SK-N-SH (cell line): ENCODE data around the gene SAMD14. TPM values are rescaled to one million over a fixed set of nuclear protein-coding genes. Genes with fewer than 3 reads are reported as not detected.
A peak's percentile ranks its signal among the peaks of the same experiment; 100 is the strongest.

Experiments
- CTCF ChIA-PET: fragments of 300-600, 350-600 bp; formaldehyde crosslinking; extraction: SDS; loops from one replicate; lab custom pipeline; 2021; lab: Yijun Ruan, JAX
- POLR2A ChIA-PET: fragments of 350-600 bp; sonication (Branson Sonifier 250); formaldehyde crosslinking; extraction: SDS; loops from one replicate; lab custom pipeline; 2020; ENCODE audit warnings: antibody characterized with exemption, inconsistent platforms; lab: Yijun Ruan, JAX
- DNase-seq: peaks from one replicate; pipeline ENCODE4 v3.0.0; 2012
- H2AFZ ChIP-seq: fragments of 200-600 bp; sonication (generic); 2 replicates; pipeline ENCODE4 v1.8.1; 2016; ENCODE audit warnings: antibody characterized with exemption, mild to moderate bottlenecking, low read depth
- H3F3A ChIP-seq: fragments of 200-600 bp; sonication (generic); replicated peaks from 2 replicates; pipeline ENCODE3; 2016; ENCODE audit warnings: antibody characterized with exemption, mild to moderate bottlenecking; ENCODE audit not compliant: insufficient read depth
- H3K27ac ChIP-seq, 2 experiments: fragments of 200-500 bp in 1 of 2; fragments of 200-600 bp in 1 of 2; sonication (Bioruptor generic) in 1 of 2; sonication (generic), shearing (Covaris generic) in 1 of 2; 2 replicates each; pipeline versions ENCODE4 v1.5.1 to v1.6.1; 2014 to 2016; ENCODE audit warnings: low read depth in 2 of 2, inconsistent platforms in 1 of 2, low read length in 1 of 2, mild to moderate bottlenecking in 1 of 2, mixed read lengths in 1 of 2
- H3K27me3 ChIP-seq: fragments of 200-600 bp; sonication (generic), shearing (Covaris generic); 2 replicates; pipeline ENCODE4 v1.6.1; 2016; ENCODE audit warnings: mixed run types; ENCODE audit not compliant: insufficient read depth
- H3K36me3 ChIP-seq, 2 experiments: fragments of 200-500 bp in 1 of 2; fragments of 200-600 bp in 1 of 2; sonication (Bioruptor generic) in 1 of 2; sonication (generic) in 1 of 2; replicated peaks in 1 of 2; 2 replicates each; pipeline versions ENCODE3 to v1.5.1; 2014 to 2016; ENCODE audit warnings: low read length in 1 of 2, mild to moderate bottlenecking in 1 of 2; ENCODE audit not compliant: insufficient read depth in 2 of 2, control insufficient read depth in 1 of 2
- H3K4me1 ChIP-seq, 2 experiments: fragments of 200-500 bp in 1 of 2; fragments of 200-600 bp in 1 of 2; sonication (Bioruptor generic) in 1 of 2; sonication (generic), shearing (Covaris generic) in 1 of 2; 2 replicates each; pipeline versions ENCODE4 v1.5.1 to v1.6.1; 2014 to 2016; ENCODE audit warnings: low read depth in 1 of 2, low read length in 1 of 2, mixed run types in 1 of 2; ENCODE audit not compliant: insufficient read depth in 2 of 2, control insufficient read depth in 1 of 2
- H3K4me2 ChIP-seq: fragments of 200-600 bp; sonication (generic), shearing (Covaris generic); 2 replicates; pipeline ENCODE4 v1.6.1; 2017; ENCODE audit warnings: mixed run types
- H3K4me3 ChIP-seq, 2 experiments: fragments of 200-500 bp in 1 of 2; fragments of 200-600 bp in 1 of 2; sonication (Bioruptor generic) in 1 of 2; sonication (generic), shearing (Covaris generic) in 1 of 2; 2 replicates each; pipeline versions ENCODE4 v1.5.1 to v1.8.1; 2014 to 2016; ENCODE audit warnings: low read depth in 2 of 2, inconsistent platforms in 1 of 2, low read length in 1 of 2, mild to moderate bottlenecking in 1 of 2, mixed read lengths in 1 of 2, moderate library complexity in 1 of 2
- H3K79me2 ChIP-seq: fragments of 200-600 bp; sonication (generic); 2 replicates; pipeline ENCODE4 v1.8.1; 2017; ENCODE audit warnings: mild to moderate bottlenecking; ENCODE audit not compliant: insufficient read depth
- H3K9ac ChIP-seq: fragments of 200-600 bp; sonication (generic); 2 replicates; pipeline ENCODE4 v1.6.1; 2017; ENCODE audit warnings: mixed run types
- H3K9me2 ChIP-seq: fragments of 200-600 bp; sonication (generic); 2 replicates; pipeline ENCODE4 v1.6.1; 2017; ENCODE audit warnings: mixed run types
- H3K9me3 ChIP-seq: fragments of 200-600 bp; sonication (generic); 2 replicates; pipeline ENCODE4 v1.6.1; 2017; ENCODE audit warnings: mixed run types, mild to moderate bottlenecking, moderate library complexity
- H4K20me1 ChIP-seq: fragments of 200-600 bp; sonication (generic); 2 replicates; pipeline ENCODE4 v1.6.1; 2017; ENCODE audit warnings: mild to moderate bottlenecking, mixed run types; ENCODE audit not compliant: insufficient read depth
- ELF1 ChIP-seq: IDR thresholded peaks from 2 replicates; pipeline ENCODE4 v1.4.0; 2012
- EP300 ChIP-seq, 2 experiments: IDR thresholded peaks; 2 replicates each; pipeline versions ENCODE4 v1.4.0 to v1.6.1; 2012; ENCODE audit warnings: borderline replicate concordance in 1 of 2, low read depth in 1 of 2, low read length in 1 of 2
- FOXJ3 ChIP-seq: sonication (generic); formaldehyde crosslinking; IDR thresholded peaks from 2 replicates; pipeline ENCODE4 v1.5.1; 2020; ENCODE audit warnings: mild to moderate bottlenecking, missing genetic modification reagents
- FOXM1 ChIP-seq: IDR thresholded peaks from 2 replicates; pipeline ENCODE4 v1.4.0; 2012; ENCODE audit warnings: low read depth, mild to moderate bottlenecking
- GABPA ChIP-seq: IDR thresholded peaks from 2 replicates; pipeline ENCODE4 v1.4.0; 2012; ENCODE audit warnings: low read depth, mild to moderate bottlenecking
- GATA2 ChIP-seq: sonication (generic); formaldehyde crosslinking; IDR thresholded peaks from 2 replicates; pipeline ENCODE4 v1.5.0; 2020; ENCODE audit warnings: mild to moderate bottlenecking, missing genetic modification reagents
- MAX ChIP-seq: IDR thresholded peaks from 2 replicates; pipeline ENCODE4 v1.4.0; 2012; ENCODE audit warnings: low read depth
- MEF2A ChIP-seq: IDR thresholded peaks from 2 replicates; pipeline ENCODE4 v1.4.0; 2012; ENCODE audit warnings: low read depth, borderline replicate concordance
- MXI1 ChIP-seq: IDR thresholded peaks from 2 replicates; pipeline ENCODE4 v1.6.1; 2012; ENCODE audit warnings: mild to moderate bottlenecking, low read depth, low read length, improper control_type of control experiment
- PBX3 ChIP-seq: IDR thresholded peaks from 2 replicates; pipeline ENCODE4; 2012
- SIN3A ChIP-seq: IDR thresholded peaks from 2 replicates; pipeline ENCODE4 v1.6.1; 2012; ENCODE audit warnings: low read depth, mild to moderate bottlenecking, low read length, moderate library complexity, borderline replicate concordance
- SMC3 ChIP-seq: IDR thresholded peaks from 2 replicates; pipeline ENCODE4 v1.6.1; 2012; ENCODE audit warnings: low read depth, low read length, improper control_type of control experiment
- TAF1 ChIP-seq: IDR thresholded peaks from 2 replicates; pipeline ENCODE4 v1.6.1; 2012; ENCODE audit warnings: low read depth, mild to moderate bottlenecking, low read length, moderate library complexity, borderline replicate concordance
- TEAD4 ChIP-seq: IDR thresholded peaks from 2 replicates; pipeline ENCODE4 v1.4.0; 2012; ENCODE audit warnings: mild to moderate bottlenecking, borderline replicate concordance; ENCODE audit not compliant: insufficient read depth
- USF1 ChIP-seq: IDR thresholded peaks from 2 replicates; pipeline ENCODE4 v1.4.0; 2012; ENCODE audit warnings: low read depth, borderline replicate concordance
- WGBS: methylation state at CpG from one replicate; pipeline ENCODE4 v1.1.6; 2017; ENCODE audit warnings: low lambda C conversion rate; 5-methylcytosine and 5-hydroxymethylcytosine counted together
- polyA plus RNA-seq, 3 experiments: library from polyadenylated mRNA; depleted of rRNA; stranded (reverse); fragments of >200 nt; gene quantifications; 2 replicates each; pipeline ENCODE4 v1.2.3, GENCODE V29; 2012

Gene SAMD14
- polyA plus RNA-seq, 1 of the 3 experiments (the other 2 are of a cell fraction), result 3.4 TPM

- Histone ChIP-seq H3K27ac (peak within 1 kb of the TSS; percentile 74 to 98), H3K4me3 (peak within 1 kb of the TSS; percentile 66 to 81), H2AFZ (peak within 1 kb of the TSS; percentile 37; the same call in 1 of the 2 replicates), H3K9me2 (no peaks in the 10 kb centered on the region), H3K9me3 (no peaks in the 10 kb centered on the region), H3K36me3 (peaks cover 4 to 11% of the 10 kb centered on the region in 2 experiments)
- whole genome bisulfite sequencing, result 2% methylated on average over 37 of the region's 69 CpGs
- TF ChIP-seq USF1 (no peak), FOXJ3 (CRISPR knock-in tag) (no peak), FOXM1 (no peak), TEAD4 (no peak), GATA2 (CRISPR knock-in tag) (no peak), TAF1 (no peak), ELF1 (no peak), SMC3 (no peak), PBX3 (no peak), MXI1 (no peak)
- TF ChIP-seq, all 33 proteins: peak for 0
- CTCF ChIA-PET, result interaction anchor here (0.9 to 12.8 kb wide), 19 partner anchors 11 to 148 kb away, joined by 3 to 169 read pairs (median 5); partner anchors contain the start of genes COL1A1 and SAMD14
- Histone ChIP-seq H3F3A (peaks cover 26% of the 10 kb centered on the region), H3K79me2 (peaks cover 53% of the 10 kb centered on the region), H3K9ac (peak within 1 kb of the TSS; percentile 92), H3K27me3 (no peaks in the 10 kb centered on the region), H3K4me2 (peak within 1 kb of the TSS; percentile 97), H3K4me1 (peaks cover 38 to 65% of the 10 kb centered on the region in 2 experiments; a peak in 3 of 4 replicates), H4K20me1 (peaks cover 38% of the 10 kb centered on the region)
- DNase-seq, result peak; percentile 62
- POLR2A ChIA-PET, result interaction anchor here (0.8 to 2.5 kb wide), 7 partner anchors 9 to 56 kb away, joined by 3 to 30 read pairs (median 4); partner anchors contain the start of gene PDK2
Observed at GRCh38 chr17:50150354-50151040, 20.5 kb upstream of the SAMD14 start, which contains the start of gene PPP1R9B. TSS of gene PPP1R9B (minus strand) at chr17:50150677. CDS start at chr17:50150513, 164 bp downstream.

- H3K4me2 ChIP-seq, result peak overlapping the region; percentile 97
- peaks cover 11 to 12% of the 10 kb centered on the region in 2 experiments for H3K36me3 ChIP-seq
- WGBS, result 4% methylated on average over 45 of the region's 123 CpGs
- CTCF ChIA-PET, result interaction anchor here (0.7 to 12.8 kb wide), 18 partner anchors 12 to 148 kb away, joined by 3 to 169 read pairs (median 6); partner anchors contain the start of genes COL1A1 and SAMD14
- H3K79me2 ChIP-seq, result peaks cover 60% of the 10 kb centered on the region
- no peaks in the 10 kb centered on the region for H3K9me2 ChIP-seq
- no peak overlapping the region for H2AFZ ChIP-seq
- peaks cover 19% of the 10 kb centered on the region for H3F3A ChIP-seq
- H3K4me3 ChIP-seq, result peak overlapping the region; percentile 66 to 81
- H3K9ac ChIP-seq, result peak overlapping the region; percentile 92
- H3K27me3 ChIP-seq, result no peaks in the 10 kb centered on the region
- peak; percentile 84 for DNase-seq
- peak overlapping the region; percentile 54 to 86 for H3K27ac ChIP-seq
- H3K9me3 ChIP-seq, result no peaks in the 10 kb centered on the region
- peaks cover 46% of the 10 kb centered on the region for H4K20me1 ChIP-seq
- POLR2A ChIA-PET, result interaction anchor here (0.8 to 1.3 kb wide), 6 partner anchors 9 to 28 kb away, joined by 3 to 5 read pairs (median 4); no protein-coding TSS in a partner anchor
- H3K4me1 ChIP-seq, result peaks cover 30 to 63% of the 10 kb centered on the region in 2 experiments; a peak in 3 of 4 replicates
- TF ChIP-seq EP300 (IDR thresholded peaks at IDR 0.05; ENCODE audit: borderline replicate concordance in 1 of 2, low read depth in 1 of 2, low read length in 1 of 2), result 0 out of 4 replicates have a peak, but pooled peaks of 1 of the 2 experiments have one; percentile 9
- TF ChIP-seq MAX, result peak; percentile 55; the same call in 1 of the 2 replicates
- peak; percentile 34; the same call in 1 of the 2 replicates for TF ChIP-seq GABPA
- TF ChIP-seq FOXM1, result no peak
- TF ChIP-seq MEF2A, result no peak
- TF ChIP-seq PBX3, result no peak
- no peak; the same call in 1 of the 2 replicates for TF ChIP-seq SIN3A
- TF ChIP-seq MXI1, result peak; percentile 54
- no peak for TF ChIP-seq SMC3
- TF ChIP-seq TEAD4, result no peak
Observed at GRCh38 chr17:50149417-50150353, 19.7 kb upstream of the SAMD14 start.
